ENCODE measurements around the gene NDE1.

Gene NDE1

DNA sequence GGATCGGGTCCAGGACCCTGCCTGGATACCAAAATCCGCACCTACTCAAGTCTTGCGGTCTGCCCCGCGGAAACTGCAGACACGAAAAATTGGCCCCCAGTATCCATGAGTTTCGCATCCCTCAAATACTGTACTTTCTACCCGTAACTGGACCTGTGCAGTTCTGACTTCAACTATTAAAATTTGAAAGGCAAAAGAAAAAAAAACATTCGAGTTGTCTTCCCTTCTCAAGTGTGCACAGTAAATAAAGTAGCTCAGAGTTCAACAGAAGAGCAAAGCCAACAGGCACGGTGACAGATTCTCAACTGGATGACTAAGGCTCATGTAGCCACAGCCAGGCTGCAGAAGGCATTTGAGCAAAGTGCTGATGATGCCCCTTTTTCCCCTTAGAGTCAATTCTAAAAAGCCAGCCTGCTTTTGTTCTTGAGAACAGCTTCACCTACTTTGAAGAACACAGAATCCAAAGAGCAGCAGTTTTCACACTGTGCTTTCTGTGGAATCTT is 39.6 kb upstream of the NDE1 start:
- no peak overlapping the region for H3K4me3 ChIP-seq (ENCODE audit: low read length)
- H3K4me1 ChIP-seq (ENCODE audit: low read length), result no peaks in the 10 kb centered on the region
- no peaks in the 10 kb centered on the region for H4K20me1 ChIP-seq (ENCODE audit: insufficient read depth, low read length)
- H2AFZ ChIP-seq (ENCODE audit: low read length), result no peak overlapping the region
- no peaks in the 10 kb centered on the region for H3K9me3 ChIP-seq (replicated peaks; ENCODE audit: insufficient read depth, low read length)
- no peak overlapping the region for H3K9ac ChIP-seq (ENCODE audit: low read length)
- 0 out of 2 replicates have a peak, but pooled peaks cover 4% of the 10 kb centered on the region for H3K36me3 ChIP-seq (replicated peaks; ENCODE audit: insufficient read depth, low read length)
- no peak overlapping the region for H3K27ac ChIP-seq (ENCODE audit: low read length)
- H3K27me3 ChIP-seq (replicated peaks; ENCODE audit: insufficient read depth, low read length), result no peaks in the 10 kb centered on the region
- no peak overlapping the region for H3K4me2 ChIP-seq (ENCODE audit: low read depth, low read length)
- no peaks in the 10 kb centered on the region for H3K79me2 ChIP-seq (ENCODE audit: low read length)
- H3K9me2 ChIP-seq (replicated peaks; ENCODE audit: insufficient read depth, low read length), result no peaks in the 10 kb centered on the region
- no peaks in the 10 kb centered on the region for H3F3A ChIP-seq (ENCODE audit: insufficient read depth, low read length)
- no peak for DNase-seq
- TF ChIP-seq EZH2 (optimal IDR thresholded peaks at IDR 0.05; ENCODE audit: low read depth, low read length) (no peak), EZH2phosphoT487 (IDR thresholded peaks at IDR 0.05; ENCODE audit: low read length) (no peak)
- TF ChIP-seq, protein P1, sequence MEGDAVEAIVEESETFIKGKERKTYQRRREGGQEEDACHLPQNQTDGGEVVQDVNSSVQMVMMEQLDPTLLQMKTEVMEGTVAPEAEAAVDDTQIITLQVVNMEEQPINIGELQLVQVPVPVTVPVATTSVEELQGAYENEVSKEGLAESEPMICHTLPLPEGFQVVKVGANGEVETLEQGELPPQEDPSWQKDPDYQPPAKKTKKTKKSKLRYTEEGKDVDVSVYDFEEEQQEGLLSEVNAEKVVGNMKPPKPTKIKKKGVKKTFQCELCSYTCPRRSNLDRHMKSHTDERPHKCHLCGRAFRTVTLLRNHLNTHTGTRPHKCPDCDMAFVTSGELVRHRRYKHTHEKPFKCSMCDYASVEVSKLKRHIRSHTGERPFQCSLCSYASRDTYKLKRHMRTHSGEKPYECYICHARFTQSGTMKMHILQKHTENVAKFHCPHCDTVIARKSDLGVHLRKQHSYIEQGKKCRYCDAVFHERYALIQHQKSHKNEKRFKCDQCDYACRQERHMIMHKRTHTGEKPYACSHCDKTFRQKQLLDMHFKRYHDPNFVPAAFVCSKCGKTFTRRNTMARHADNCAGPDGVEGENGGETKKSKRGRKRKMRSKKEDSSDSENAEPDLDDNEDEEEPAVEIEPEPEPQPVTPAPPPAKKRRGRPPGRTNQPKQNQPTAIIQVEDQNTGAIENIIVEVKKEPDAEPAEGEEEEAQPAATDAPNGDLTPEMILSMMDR (IDR thresholded peaks at IDR 0.05; ENCODE audit: low read length), result no peak

DNA sequence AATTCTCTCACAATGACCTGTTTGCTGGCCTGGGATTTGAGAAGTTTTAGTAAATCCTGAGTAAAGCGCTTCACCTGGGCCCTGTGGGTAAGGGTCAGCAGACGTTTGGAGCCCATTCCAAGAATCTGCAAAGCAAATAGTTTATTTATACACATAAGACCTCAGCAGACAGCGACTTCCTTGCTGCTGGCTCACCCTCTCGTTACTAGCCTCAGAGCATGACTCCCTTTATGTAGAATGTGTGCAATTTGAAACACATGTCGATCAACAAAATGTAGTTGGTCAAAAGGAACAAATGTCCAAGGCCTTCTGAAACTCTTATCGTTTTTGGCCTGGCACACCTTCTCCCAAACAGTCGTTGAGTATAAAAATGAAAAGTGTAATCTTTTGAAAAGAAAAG is 38.4 kb upstream of the NDE1 start:
- Histone ChIP-seq H2AFZ (ENCODE audit: low read length) (no peak overlapping the region), H3K9me3 (replicated peaks; ENCODE audit: insufficient read depth, low read length) (no peaks in the 10 kb centered on the region), H3K9ac (ENCODE audit: low read length) (no peak overlapping the region), H3K27me3 (replicated peaks; ENCODE audit: insufficient read depth, low read length) (no peaks in the 10 kb centered on the region), H3K36me3 (replicated peaks; ENCODE audit: insufficient read depth, low read length) (0 out of 2 replicates have a peak, but pooled peaks cover 4% of the 10 kb centered on the region), H3K4me1 (ENCODE audit: low read length) (no peaks in the 10 kb centered on the region), H3F3A (ENCODE audit: insufficient read depth, low read length) (no peaks in the 10 kb centered on the region), H3K9me2 (replicated peaks; ENCODE audit: insufficient read depth, low read length) (no peaks in the 10 kb centered on the region), H4K20me1 (ENCODE audit: insufficient read depth, low read length) (no peaks in the 10 kb centered on the region), H3K4me3 (ENCODE audit: low read length) (no peak overlapping the region), H3K27ac (ENCODE audit: low read length) (no peak overlapping the region), H3K4me2 (ENCODE audit: low read depth, low read length) (no peak overlapping the region), H3K79me2 (ENCODE audit: low read length) (no peaks in the 10 kb centered on the region)
- TF ChIP-seq EZH2 (optimal IDR thresholded peaks at IDR 0.05; ENCODE audit: low read depth, low read length), result no peak
- TF ChIP-seq, protein P1 (IDR thresholded peaks at IDR 0.05; ENCODE audit: low read length), result no peak
- no peak for TF ChIP-seq EZH2phosphoT487 (IDR thresholded peaks at IDR 0.05; ENCODE audit: low read length)
- DNase-seq, result no peak

DNA sequence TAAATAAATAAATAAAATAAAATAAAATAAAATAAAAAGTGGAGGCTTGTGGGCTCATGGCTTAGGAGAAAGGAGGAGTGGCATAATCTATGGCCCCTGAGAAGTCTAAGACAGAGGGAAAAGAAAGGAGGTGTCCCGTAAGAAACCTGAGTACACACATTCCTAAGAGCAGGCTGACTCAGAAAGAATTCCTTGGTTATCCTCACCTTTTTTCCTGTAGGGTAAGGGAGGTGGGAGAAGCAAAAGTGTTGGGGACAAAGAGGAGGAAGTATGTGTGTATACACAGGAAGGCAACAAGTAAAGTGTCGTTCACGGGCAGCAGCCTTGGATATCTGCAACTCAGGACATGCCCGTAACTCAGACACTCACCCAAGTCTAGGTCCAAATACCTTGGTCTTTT is 36.4 kb upstream of the NDE1 start:
- H3K4me1 ChIP-seq (ENCODE audit: low read length), result no peaks in the 10 kb centered on the region

More for the DNA sequence above, 36.4 kb upstream of the NDE1 start:
- Histone ChIP-seq H3K79me2 (ENCODE audit: low read length) (no peaks in the 10 kb centered on the region), H3K9ac (ENCODE audit: low read length) (no peak overlapping the region), H3K36me3 (replicated peaks; ENCODE audit: insufficient read depth, low read length) (0 out of 2 replicates have a peak, but pooled peaks cover 4% of the 10 kb centered on the region), H3F3A (ENCODE audit: insufficient read depth, low read length) (no peaks in the 10 kb centered on the region), H3K4me3 (ENCODE audit: low read length) (no peak overlapping the region), H3K9me2 (replicated peaks; ENCODE audit: insufficient read depth, low read length) (no peaks in the 10 kb centered on the region), H4K20me1 (ENCODE audit: insufficient read depth, low read length) (no peaks in the 10 kb centered on the region), H3K27ac (ENCODE audit: low read length) (no peak overlapping the region), H2AFZ (ENCODE audit: low read length) (no peak overlapping the region), H3K27me3 (replicated peaks; ENCODE audit: insufficient read depth, low read length) (no peaks in the 10 kb centered on the region), H3K4me2 (ENCODE audit: low read depth, low read length) (no peak overlapping the region), H3K9me3 (replicated peaks; ENCODE audit: insufficient read depth, low read length) (no peaks in the 10 kb centered on the region)
- TF ChIP-seq, protein P1 (IDR thresholded peaks at IDR 0.05; ENCODE audit: low read length), result no peak
- TF ChIP-seq EZH2 (optimal IDR thresholded peaks at IDR 0.05; ENCODE audit: low read depth, low read length) (no peak), EZH2phosphoT487 (IDR thresholded peaks at IDR 0.05; ENCODE audit: low read length) (no peak)
- DNase-seq, result no peak
